ENCODE results near the gene HCN2. TPM values are rescaled to one million over a fixed set of nuclear protein-coding genes. Genes with fewer than 3 reads are reported as not detected.
A peak's percentile ranks its signal among the peaks of the same experiment; 100 is the strongest.
"Not testable (repeated sequence)": the region's sequence is repeated elsewhere in the genome, so short reads cannot be mapped to it uniquely, and the experiment has no call there.

Gene HCN2
- total RNA-seq, 1 donor from 2014 or later, result 0.59 TPM

GRCh38 chr19:605061-605971 lies 15.6 kb downstream of the HCN2 start:
- not testable (repeated sequence) for DNase-seq

- no peak for DNase-seq
Observed at GRCh38 chr19:607301-608154, 17.8 kb downstream of the HCN2 start.

DNA sequence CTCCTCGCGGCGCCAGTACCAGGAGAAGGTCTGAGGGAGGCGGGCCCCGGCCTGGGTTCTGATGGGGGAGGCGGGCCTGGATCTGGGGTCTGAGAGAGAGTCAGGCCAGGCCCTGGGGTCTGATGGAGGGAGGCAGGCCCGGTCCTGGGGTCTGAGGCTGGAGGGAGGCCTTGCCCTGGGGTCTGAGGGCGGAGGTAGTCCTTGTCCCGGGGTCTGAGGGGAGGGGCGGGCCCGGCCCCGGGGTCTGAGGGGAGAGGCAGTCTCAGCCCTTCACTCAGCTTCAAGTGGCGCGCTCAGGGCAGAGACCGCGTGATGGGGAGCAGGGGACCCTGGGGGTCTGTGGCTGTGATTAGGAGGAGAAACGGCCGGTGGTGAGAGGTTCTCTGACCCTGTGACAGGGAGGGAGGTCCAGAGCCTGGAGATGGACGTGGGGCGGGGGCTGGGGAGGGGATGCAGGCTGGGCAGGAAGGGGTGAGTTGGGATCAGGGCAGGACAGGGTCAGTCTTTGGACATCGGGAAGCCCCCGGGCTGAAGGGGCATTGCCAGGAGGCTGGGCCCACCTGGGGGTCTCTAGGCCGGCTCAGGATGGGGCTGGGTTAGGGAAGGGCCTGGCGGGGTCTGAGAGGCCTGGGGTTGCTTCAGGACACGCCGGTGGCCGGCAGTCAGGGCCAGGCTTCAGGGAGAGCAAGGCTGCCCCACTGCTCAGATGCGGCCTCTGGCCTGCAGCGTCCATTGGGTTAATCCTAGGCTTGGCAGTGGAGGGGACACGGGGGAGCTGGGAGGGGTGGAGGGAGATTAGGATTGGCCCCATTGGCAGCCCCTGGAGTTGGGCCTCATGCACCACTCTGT lies 18.7 kb downstream of the HCN2 start:
- no peak for DNase-seq

DNA sequence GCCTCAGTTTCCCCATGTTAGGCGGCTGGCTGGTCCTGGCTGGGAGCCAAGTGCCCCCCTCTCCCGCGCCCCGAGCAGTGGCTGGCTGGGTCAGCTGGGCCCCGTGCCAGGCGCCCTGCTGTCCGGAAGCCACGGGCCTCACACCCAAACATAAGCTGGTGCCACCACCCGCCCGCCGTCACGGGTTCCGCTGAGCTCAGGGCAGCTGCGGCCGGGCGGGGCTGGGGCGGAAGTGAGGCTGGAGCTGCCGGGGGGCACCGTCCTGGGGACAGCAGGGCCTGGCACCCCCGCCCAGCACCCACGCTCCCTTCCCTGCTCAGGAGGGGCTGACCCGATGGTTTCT lies 19.3 kb downstream of the HCN2 start:
- DNase-seq, result no peak

DNA sequence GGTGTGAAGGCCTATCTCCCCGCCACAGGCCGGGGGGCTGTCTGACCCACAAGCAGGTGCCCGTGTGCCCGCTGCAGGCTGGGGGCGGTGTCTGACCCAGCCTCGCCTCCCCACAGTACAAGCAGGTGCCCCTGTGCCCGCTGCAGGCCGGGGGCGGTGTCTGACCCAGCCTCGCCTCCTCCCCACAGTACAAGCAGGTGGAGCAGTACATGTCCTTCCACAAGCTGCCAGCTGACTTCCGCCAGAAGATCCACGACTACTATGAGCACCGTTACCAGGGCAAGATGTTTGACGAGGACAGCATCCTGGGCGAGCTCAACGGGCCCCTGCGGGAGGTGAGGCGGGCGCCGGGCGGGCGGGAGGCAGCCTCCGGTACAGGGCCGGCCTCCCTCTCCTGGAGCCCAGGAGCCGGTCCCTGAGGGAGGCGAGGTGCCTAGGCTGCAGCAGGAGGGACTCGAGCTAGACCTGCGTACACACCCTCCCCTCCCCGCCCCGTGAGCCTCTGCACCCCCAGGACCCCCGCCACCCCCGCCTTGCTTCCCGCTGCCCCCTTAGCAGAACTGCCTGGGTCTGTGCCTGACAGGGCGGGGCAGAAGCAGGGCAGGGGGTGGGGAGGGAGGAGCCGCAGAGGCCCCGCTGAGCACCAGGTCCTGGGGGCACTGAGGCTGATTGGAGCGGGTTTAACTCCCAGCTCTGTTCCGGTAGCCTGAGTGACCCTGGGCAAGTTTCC lies 20.6 kb downstream of the HCN2 start:
- no peak for DNase-seq

GRCh38 chr19:610801-611480 lies 21.3 kb downstream of the HCN2 start:
- DNase-seq, result peak; percentile 23

DNA sequence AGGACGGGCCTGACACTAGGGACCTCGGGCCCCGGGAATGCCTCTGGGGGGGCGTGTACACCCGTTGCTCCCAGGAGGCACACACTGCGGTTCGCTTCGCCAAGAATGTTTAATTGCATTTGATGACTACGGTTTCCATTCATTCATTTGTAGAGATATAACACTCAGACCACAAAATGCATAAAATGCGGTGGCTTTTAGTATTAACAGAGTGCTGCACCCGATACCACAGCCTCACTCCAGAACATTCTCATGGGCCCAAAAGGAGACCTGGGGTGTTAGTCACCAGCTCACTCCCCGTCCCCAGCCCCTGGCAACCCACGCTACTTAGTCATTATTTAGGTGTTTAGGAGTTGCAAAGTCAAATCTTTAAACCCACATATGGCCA lies 21.8 kb downstream of the HCN2 start:
- no peak for DNase-seq

GRCh38 chr19:612941-613340 lies 23.3 kb downstream of the HCN2 start:
- no peak for DNase-seq

DNA sequence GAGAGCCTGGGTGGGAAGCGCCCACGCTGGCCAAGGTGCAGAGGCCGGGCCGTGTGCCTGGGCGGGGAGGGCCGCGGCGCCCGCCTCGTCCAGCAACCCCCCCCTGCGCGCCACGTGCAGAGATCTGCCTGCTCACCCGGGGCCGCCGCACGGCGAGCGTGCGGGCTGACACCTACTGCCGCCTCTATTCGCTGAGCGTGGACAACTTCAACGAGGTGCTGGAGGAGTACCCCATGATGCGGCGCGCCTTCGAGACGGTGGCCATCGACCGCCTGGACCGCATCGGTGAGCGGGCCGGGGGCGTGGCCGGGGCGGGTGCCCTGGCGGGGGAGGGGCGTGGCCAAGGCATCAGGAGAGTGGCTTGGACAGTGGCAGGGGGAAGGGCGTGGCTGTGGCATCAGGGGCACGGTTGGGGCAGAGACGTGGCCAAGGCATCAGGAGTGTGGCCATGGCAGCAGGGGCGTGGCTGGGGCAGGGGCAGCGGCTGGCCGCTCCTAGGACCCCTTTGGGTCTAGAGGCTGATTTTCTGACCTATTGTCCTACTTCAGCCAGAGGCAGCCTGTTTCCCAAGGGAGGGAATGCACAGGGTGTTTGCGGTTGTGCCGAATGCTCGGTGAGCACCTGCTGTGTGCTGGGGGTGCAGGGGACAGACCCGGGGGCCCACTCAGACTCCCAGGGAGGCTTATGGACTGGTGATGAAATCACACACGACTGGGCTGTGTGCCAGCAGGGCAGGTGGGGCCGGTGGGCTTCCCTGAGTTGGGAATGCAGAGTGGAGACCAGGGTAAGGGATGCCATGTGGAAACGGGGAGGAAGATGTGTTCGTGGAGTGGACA lies 24.3 kb downstream of the HCN2 start:
- DNase-seq, result no peak

DNA sequence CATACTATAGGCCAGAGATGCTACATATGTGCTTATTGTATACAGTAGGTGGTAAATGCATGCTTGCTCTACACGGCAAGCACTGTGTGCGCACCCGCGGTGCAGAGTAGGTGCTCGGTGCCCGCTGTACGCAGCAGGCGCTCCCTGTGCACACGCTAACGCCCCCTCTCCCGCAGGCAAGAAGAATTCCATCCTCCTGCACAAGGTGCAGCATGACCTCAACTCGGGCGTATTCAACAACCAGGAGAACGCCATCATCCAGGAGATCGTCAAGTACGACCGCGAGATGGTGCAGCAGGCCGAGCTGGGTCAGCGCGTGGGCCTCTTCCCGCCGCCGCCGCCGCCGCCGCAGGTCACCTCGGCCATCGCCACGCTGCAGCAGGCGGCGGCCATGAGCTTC lies 25.9 kb downstream of the HCN2 start:
- no peak for DNase-seq

DNA sequence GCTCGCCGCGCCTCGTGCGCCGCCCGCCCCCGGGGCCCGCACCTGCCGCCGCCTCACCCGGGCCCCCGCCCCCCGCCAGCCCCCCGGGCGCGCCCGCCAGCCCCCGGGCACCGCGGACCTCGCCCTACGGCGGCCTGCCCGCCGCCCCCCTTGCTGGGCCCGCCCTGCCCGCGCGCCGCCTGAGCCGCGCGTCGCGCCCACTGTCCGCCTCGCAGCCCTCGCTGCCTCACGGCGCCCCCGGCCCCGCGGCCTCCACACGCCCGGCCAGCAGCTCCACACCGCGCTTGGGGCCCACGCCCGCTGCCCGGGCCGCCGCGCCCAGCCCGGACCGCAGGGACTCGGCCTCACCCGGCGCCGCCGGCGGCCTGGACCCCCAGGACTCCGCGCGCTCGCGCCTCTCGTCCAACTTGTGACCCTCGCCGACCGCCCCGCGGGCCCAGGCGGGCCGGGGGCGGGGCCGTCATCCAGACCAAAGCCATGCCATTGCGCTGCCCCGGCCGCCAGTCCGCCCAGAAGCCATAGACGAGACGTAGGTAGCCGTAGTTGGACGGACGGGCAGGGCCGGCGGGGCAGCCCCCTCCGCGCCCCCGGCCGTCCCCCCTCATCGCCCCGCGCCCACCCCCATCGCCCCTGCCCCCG lies 26.5 kb downstream of the HCN2 start:
- no peak for DNase-seq

DNA sequence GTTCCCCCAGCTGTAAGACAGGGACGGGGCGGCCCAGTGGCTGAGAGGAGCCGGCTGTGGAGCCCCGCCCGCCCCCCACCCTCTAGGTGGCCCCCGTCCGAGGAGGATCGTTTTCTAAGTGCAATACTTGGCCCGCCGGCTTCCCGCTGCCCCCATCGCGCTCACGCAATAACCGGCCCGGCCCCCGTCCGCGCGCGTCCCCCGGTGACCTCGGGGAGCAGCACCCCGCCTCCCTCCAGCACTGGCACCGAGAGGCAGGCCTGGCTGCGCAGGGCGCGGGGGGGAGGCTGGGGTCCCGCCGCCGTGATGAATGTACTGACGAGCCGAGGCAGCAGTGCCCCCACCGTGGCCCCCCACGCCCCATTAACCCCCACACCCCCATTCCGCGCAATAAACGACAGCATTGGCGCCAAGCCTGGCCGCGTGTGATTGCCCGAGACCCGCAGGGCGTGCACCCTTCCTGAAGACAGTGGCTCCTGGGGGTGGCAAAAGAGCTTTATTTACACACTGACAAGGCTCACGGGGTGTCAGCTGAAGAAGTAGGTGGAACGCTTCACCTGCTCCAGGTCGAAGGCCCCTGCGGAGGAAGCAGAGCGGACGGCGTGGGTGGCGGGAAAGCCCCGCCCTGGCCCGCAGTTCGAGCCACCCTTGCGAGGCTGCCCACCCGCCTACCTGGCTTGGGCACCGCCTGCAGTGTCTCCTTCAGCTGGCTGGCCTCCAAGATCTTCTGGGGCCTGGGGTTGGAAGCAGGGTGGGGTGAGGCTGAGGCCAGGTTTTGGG lies 27.3 kb downstream of the HCN2 start:
- DNase-seq, result no peak

GRCh38 chr19:617551-618246 lies 28.0 kb downstream of the HCN2 start:
- DNase-seq, result no peak

GRCh38 chr19:618247-618619 lies 28.6 kb downstream of the HCN2 start:
- DNase-seq, result no peak

- DNase-seq, result no peak
Observed at GRCh38 chr19:618674-619285, 29.1 kb downstream of the HCN2 start.

DNA sequence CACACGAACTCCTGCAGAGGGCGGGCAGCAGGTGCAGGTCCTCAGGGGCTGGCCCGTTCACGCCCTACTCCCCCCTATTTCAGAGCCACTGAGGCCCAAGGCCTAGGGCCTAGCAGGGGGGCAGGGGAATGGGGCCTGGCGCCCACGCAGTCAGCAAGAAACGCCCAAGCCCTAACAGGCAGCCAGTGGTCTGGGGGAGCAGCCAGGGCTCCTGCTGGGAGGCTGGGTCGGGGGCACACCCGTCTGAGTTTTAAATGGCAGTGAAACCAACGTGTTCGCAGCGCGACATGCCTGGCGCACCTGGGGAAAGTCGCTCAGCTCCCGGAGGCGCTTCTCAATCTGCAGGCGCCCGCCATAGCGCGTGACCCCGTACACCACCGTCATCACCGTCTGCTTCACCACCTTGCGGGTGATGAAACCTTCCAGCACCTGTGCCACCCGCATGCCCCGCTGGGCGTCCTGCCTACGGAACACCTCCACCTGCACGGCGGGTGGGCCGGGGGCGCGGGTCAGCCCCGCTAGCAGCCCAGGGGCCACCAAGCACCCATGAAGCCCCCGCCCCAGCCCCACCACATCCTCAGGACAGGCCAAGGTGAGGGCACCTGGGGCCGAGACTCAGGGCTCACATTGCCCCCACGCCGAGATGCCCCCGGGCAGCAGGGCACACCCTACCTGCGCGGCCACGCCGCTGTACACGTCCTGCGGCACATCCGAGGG lies 29.8 kb downstream of the HCN2 start:
- DNase-seq, result no peak
